Measurements from ENCODE around the gene ZC3H12C. TPM values are rescaled to one million over a fixed set of nuclear protein-coding genes. Genes with fewer than 3 reads are reported as not detected.

The ZC3H12C gene
- total RNA-seq, 2 experiments from 2014 or later = 3.8 to 4.1 TPM

DNA sequence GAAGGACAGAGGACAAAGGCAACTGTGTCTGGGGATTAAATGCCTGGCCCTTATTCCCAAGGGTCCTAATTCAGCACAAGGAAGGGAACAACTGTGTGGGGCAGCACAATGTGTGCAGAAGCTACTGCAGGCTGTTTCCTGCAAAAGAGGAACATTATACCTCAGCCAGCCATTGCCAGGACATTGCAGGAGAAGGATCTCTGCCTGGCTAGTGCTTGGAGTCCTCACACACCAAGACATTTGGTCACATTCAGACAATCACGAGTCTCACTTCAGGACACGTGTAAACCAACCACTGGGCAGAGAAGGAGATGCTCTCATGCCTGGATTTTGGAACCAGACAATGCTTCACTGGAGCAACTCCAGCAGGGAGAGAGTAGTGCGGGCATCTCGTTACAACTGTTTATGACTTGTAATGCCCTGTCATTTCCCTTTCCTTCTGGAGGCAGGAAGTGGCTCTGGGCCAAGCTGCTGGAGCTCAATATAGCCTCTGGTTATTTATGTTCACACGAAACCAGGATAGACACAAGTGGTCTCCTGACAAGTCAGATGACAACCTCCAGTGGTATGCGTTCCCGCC lies 23.9 kb upstream of the ZC3H12C start:
- Mint-ChIP-seq H3K4me3 (no peak overlapping the region), H3K27me3 (peaks cover 33% of the 10 kb centered on the region), H3K4me1 (peaks cover 15% of the 10 kb centered on the region), H3K27ac (no peak overlapping the region), H3K36me3 (ENCODE audit: low read depth) (peaks cover 3% of the 10 kb centered on the region), H3K9me3 (peaks cover 3% of the 10 kb centered on the region)
- peak; percentile 23 for DNase-seq
- CTCF ChIA-PET = interaction anchor here (1.0 kb wide), 1 partner anchor 362 kb away, joined by 3 read pairs; no protein-coding TSS in a partner anchor
- POLR2A ChIA-PET = no interaction called here

DNA sequence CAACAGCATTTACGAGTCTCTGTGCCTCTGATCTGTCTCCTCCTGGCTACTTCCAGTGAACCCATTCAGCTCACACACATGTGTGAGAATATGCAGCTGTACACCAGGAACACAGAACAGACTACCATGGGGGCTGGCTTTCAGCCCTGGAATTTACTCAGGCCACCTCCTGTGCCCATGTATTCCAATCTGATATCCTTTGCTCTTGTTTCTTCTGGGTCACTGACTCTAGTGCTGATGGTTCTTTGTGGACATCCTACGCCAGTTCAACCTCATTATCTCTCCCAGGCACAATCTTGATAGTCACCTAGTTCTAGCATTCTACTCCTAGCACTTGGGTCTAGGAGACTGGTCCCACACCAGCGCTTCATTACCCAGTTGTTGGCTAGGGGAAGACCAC lies 23.0 kb upstream of the ZC3H12C start:
- CTCF ChIA-PET = no interaction called here

DNA sequence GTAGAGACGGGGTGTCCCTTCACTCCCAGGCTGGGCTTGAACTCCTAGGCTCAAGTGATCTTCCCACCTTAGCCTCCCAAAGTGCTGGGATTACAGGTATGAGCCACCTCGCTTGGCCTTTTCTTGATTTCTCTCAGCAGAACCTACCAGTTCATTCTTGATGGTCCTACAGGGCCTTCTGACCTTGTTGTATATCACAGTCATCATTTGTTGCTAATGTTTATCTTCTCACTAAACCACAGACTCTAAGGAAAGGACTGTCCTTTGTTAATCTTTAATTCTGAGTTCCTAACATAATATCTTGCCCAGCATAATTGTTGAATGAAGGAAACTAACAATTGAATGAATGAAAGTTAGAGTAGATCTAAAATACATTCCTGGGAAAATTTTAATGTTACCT lies 22.0 kb upstream of the ZC3H12C start:
- no peak overlapping the region for H3K4me3 Mint-ChIP-seq
- peaks cover 7% of the 10 kb centered on the region for H3K9me3 Mint-ChIP-seq
- H3K4me1 Mint-ChIP-seq = peaks cover 18% of the 10 kb centered on the region
- CTCF ChIA-PET = no interaction called here
- DNase-seq = no peak
- H3K27ac Mint-ChIP-seq = no peak overlapping the region
- POLR2A ChIA-PET = no interaction called here
- peaks cover 10% of the 10 kb centered on the region for H3K36me3 Mint-ChIP-seq (ENCODE audit: low read depth)
- H3K27me3 Mint-ChIP-seq = peaks cover 26% of the 10 kb centered on the region

More for the DNA sequence above, 23.0 kb upstream of the ZC3H12C start:
- Mint-ChIP-seq H3K4me3 (no peak overlapping the region), H3K4me1 (peaks cover 15% of the 10 kb centered on the region), H3K9me3 (peaks cover 3% of the 10 kb centered on the region), H3K36me3 (ENCODE audit: low read depth) (peaks cover 5% of the 10 kb centered on the region), H3K27ac (no peak overlapping the region), H3K27me3 (peaks cover 31% of the 10 kb centered on the region)
- DNase-seq = no peak
- POLR2A ChIA-PET = no interaction called here

DNA sequence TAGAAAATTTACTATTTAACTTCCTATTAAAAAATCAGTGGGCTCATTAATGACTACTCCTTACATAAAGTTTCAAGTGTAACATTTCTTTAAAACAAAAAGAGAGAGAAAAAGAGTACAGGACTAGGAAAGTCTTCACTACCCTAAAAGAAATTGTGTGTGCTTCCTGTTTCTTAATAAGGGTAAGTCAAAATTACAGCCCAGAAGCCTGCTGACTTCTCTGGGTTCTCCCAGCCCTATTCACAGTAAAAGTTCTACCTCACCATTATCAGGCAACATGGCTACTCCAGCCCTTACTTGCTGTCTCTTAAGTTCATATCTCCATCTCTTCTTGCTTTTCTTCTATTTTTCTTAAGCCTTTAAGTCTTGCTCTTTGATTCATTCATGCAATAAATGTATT lies 20.3 kb upstream of the ZC3H12C start:
- Mint-ChIP-seq H3K27me3 (peaks cover 24% of the 10 kb centered on the region), H3K4me1 (peaks cover 35% of the 10 kb centered on the region), H3K4me3 (no peak overlapping the region), H3K36me3 (ENCODE audit: low read depth) (peaks cover 10% of the 10 kb centered on the region), H3K27ac (no peak overlapping the region), H3K9me3 (peaks cover 7% of the 10 kb centered on the region)
- DNase-seq = no peak
- POLR2A ChIA-PET = no interaction called here
- CTCF ChIA-PET = no interaction called here

DNA sequence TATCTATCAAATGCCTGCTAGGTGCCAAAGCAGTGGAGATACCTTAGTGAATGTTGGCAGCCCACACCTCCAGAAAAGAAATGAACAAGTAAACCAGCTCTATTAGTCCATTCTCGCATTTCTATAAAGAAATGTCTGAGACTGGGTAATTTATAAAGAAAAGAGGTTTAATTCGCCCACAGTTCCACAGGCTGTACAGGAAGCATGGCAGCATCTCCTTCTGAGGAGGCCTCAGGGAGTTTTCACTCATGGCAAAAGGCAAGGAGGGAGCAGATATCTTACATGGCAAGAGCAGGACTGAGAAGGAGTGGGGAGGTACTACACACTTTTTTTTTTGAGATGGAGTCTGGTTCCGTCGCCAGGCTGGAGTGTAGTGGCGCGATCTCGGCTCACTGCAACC lies 18.7 kb upstream of the ZC3H12C start:
- H3K36me3 Mint-ChIP-seq (ENCODE audit: low read depth) = peaks cover 17% of the 10 kb centered on the region
- no peak for DNase-seq
- H3K27ac Mint-ChIP-seq = no peak overlapping the region
- ChIA-PET POLR2A (no interaction called here), CTCF (no interaction called here)
- peaks cover 34% of the 10 kb centered on the region for H3K4me1 Mint-ChIP-seq
- H3K27me3 Mint-ChIP-seq = peaks cover 24% of the 10 kb centered on the region
- H3K9me3 Mint-ChIP-seq = peaks cover 9% of the 10 kb centered on the region
- H3K4me3 Mint-ChIP-seq = no peak overlapping the region

DNA sequence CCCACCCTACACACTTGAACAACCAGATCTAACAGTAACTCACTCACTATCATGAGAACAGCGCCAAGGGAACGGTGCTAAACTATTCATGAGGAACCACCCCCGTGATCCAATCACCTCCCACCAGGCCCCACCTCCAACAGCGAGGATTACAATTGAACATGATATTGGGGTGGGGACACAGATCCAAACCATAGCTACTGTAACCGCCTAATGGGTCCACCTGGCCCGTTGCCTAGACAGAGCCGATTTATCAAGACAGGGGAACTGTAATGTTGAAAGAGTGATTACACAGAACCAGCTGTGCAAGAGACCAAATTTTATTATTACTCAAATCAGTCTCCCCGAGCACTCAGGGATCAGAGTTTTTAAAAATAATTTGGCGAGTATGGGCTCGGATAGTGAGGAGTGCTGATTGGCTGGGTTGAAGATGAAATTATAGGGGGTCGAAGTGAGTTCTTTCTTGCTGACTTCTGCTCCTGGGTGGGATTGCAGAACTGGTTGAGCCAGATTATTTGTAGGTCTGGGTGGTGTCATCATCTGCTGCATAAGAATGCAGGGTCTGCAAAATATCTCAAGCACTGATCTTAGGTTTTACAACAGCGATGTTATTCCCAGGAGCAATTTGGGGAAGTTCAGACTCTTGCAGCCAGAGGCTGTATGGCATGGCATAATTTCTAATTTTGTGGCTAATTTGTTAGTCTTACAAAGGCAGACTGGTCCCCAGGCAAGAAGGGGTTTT lies 17.9 kb upstream of the ZC3H12C start:
- POLR2A ChIA-PET = no interaction called here
- CTCF ChIA-PET = no interaction called here
- Mint-ChIP-seq H3K27me3 (peaks cover 20% of the 10 kb centered on the region), H3K36me3 (ENCODE audit: low read depth) (peaks cover 17% of the 10 kb centered on the region), H3K9me3 (peaks cover 11% of the 10 kb centered on the region), H3K4me1 (peaks cover 28% of the 10 kb centered on the region), H3K4me3 (no peak overlapping the region), H3K27ac (no peak overlapping the region)
- no peak for DNase-seq

DNA sequence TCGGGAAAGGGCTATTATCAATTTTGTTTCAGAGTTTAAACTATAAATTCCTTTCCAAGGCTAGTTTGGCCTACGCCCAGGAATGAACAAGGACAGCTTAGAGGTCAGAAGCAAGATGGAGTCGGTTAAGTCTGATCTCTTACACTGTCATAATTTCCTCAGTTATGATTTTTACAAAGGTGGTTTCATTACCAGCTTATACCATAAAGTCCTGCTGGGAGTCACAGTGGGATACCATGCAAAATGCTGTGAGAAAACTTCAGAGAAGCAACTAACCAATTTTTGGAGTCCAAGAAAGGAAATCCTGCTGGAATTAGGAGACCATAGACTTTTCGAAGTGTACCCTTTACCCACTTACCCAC lies 17.4 kb upstream of the ZC3H12C start:
- CTCF ChIA-PET = no interaction called here
- Mint-ChIP-seq H3K27me3 (peaks cover 17% of the 10 kb centered on the region), H3K27ac (no peak overlapping the region), H3K36me3 (ENCODE audit: low read depth) (peaks cover 17% of the 10 kb centered on the region), H3K9me3 (peaks cover 11% of the 10 kb centered on the region), H3K4me1 (peaks cover 27% of the 10 kb centered on the region), H3K4me3 (no peak overlapping the region)
- POLR2A ChIA-PET = no interaction called here
- DNase-seq = no peak

DNA sequence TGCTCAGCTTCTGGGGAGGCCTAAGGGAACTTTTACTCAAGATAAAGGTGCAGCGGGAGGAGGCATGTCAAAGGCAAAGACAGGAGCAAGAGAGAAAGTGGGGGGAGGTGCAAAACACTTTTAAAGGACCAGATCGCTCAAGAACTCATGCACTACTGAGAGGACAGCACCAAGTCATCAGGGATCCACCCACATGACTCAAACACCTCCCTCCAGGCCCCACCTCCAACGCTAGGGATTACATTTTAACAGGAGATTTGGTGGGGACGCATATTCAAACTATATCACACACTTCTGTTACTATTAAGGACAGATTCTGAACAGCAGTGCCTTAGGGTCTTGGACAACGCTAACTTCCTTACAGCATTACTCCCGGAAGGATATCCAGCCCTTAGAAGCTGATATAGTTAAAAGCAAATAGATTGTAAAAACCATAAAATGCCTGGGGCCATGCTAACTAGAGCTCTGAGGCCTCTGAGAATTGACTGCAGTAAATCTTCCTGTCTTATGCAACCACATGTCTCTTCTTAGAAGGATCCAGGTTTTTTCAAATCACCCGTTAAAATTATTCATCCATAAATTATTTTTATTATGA lies 16.7 kb upstream of the ZC3H12C start:
- Mint-ChIP-seq H3K4me3 (no peak overlapping the region), H3K27ac (peak overlapping the region; percentile 92), H3K27me3 (peaks cover 14% of the 10 kb centered on the region), H3K36me3 (ENCODE audit: low read depth) (peaks cover 19% of the 10 kb centered on the region), H3K4me1 (peaks cover 31% of the 10 kb centered on the region), H3K9me3 (peaks cover 11% of the 10 kb centered on the region)
- ChIA-PET CTCF (no interaction called here), POLR2A (no interaction called here)
- no peak for DNase-seq

DNA sequence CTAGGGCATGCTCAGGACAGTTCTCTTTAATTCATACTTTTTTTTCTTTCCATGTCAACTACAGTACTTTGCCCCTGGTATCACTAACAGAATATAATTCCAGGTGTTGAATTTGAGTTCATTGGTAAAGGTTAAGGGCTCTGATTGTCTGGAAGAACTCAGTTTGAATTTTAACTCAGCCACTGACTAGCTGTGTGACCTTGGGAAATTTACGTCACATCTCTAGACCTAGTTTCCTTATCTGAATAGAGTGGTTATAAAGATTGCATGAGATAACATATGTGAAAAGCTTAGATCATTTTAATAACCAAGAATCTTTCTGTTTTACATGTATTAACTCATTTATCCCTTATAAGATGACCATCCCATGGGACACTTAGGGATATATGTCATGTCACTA lies 15.8 kb upstream of the ZC3H12C start:
- CTCF ChIA-PET = interaction anchor here (1.4 kb wide), 1 partner anchor 16 kb away, joined by 8 read pairs; the partner anchor contains the start of gene ZC3H12C
- Mint-ChIP-seq H3K27me3 (peaks cover 13% of the 10 kb centered on the region), H3K4me3 (no peak overlapping the region), H3K36me3 (ENCODE audit: low read depth) (peaks cover 19% of the 10 kb centered on the region), H3K9me3 (peaks cover 11% of the 10 kb centered on the region), H3K4me1 (peaks cover 36% of the 10 kb centered on the region), H3K27ac (peak overlapping the region; percentile 92)
- DNase-seq = no peak
- POLR2A ChIA-PET = interaction anchor here (0.6 to 1.0 kb wide), 3 partner anchors 9 to 219 kb away, joined by 3 to 4 read pairs (median 3); partner anchors contain the start of gene RDX

DNA sequence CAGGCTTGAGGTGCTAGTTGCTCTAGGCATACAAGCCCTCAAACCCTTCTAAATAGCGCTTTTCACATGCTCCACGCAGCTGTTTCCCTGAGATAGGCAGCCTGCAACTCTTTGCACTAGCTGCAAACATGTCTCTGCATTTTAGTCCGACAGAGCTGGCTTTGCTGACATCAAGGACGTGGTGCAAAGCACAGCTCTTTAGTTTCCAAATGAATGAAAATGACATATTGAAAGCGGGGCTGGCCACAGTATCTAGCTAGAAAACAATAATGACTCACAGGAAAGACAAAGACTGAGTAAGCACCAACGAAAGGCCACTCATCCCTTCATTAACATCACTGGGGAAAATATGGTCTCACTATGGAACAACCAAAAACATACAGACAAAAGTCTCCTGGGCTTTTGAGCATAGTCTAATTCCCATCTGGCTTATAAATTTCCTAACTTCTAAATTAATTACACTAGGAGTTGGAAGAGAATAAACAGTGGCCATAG lies 15.3 kb upstream of the ZC3H12C start:
- H3K27me3 Mint-ChIP-seq = peaks cover 16% of the 10 kb centered on the region
- peak overlapping the region; percentile 92 for H3K27ac Mint-ChIP-seq
- peak; percentile 65 for DNase-seq
- H3K4me1 Mint-ChIP-seq = peaks cover 38% of the 10 kb centered on the region
- H3K9me3 Mint-ChIP-seq = peaks cover 11% of the 10 kb centered on the region
- POLR2A ChIA-PET = interaction anchor here (0.6 to 1.0 kb wide), 3 partner anchors 8 to 219 kb away, joined by 3 to 4 read pairs (median 3); partner anchors contain the start of gene RDX
- H3K4me3 Mint-ChIP-seq = no peak overlapping the region
- H3K36me3 Mint-ChIP-seq (ENCODE audit: low read depth) = peaks cover 19% of the 10 kb centered on the region
- CTCF ChIA-PET = interaction anchor here (0.6 to 1.4 kb wide), 2 partner anchors 15 to 1670 kb away, joined by 3 to 8 read pairs; partner anchors contain the start of gene ZC3H12C

DNA sequence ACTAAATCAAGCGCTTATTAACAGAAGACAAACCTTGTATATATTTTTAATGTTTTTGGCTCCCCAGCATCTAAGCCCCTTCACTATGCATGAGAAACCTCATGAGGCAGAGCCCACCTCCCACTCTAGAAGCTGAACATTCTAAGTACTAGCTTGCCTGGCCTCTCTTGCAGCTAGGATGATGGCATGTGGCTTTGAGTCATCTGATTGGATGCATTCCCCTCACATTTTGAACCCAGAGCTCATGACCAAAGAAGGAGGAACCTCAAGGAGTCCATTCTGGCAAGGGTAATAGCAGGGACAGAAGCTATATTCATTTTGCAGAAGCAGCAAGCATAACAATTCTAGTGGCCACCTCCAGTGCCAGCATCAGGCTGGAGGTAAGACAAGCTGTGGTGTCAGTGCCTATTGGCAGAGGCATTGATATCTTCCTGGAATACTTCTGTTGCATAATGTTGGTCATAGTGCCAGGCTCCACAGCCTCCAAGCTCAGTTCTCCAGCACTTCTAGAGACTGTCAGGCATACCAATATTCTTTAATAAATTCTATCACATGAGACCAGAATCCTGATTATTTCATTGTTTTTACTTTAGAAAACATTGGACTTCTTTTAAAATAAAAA lies 14.2 kb upstream of the ZC3H12C start:
- H3K4me3 Mint-ChIP-seq = no peak overlapping the region
- DNase-seq = no peak
- H3K27me3 Mint-ChIP-seq = peaks cover 7% of the 10 kb centered on the region
- H3K4me1 Mint-ChIP-seq = peaks cover 38% of the 10 kb centered on the region
- peaks cover 8% of the 10 kb centered on the region for H3K9me3 Mint-ChIP-seq
- ChIA-PET POLR2A (interaction anchor here (1.4 kb wide), 1 partner anchor 14 kb away, joined by 5 read pairs; the partner anchor contains the start of gene ZC3H12C), CTCF (interaction anchor here (1.0 kb wide), 1 partner anchor 96 kb away, joined by 3 read pairs; no protein-coding TSS in a partner anchor)
- peaks cover 16% of the 10 kb centered on the region for H3K36me3 Mint-ChIP-seq (ENCODE audit: low read depth)
- no peak overlapping the region for H3K27ac Mint-ChIP-seq

DNA sequence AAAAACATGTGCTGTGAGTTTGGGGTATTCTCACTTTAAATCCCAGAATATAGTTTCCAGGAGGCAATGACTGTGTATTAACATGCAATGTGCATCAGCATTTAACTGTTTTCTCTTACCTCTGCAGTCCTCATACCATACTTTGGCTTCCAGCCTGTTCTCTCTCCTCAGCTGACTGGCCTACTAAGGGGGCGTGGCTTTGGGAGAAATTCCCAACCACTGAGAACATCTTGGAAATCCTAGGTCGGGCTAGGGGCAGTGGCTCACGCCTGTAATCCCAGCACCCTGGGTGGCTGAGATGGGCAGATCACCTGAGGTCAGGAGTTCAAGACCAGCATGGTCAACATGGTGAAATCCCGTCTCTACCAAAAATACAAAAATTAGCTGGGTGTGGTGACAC lies 13.5 kb upstream of the ZC3H12C start:
- H3K36me3 Mint-ChIP-seq (ENCODE audit: low read depth) = peaks cover 16% of the 10 kb centered on the region
- DNase-seq = no peak
- peaks cover 6% of the 10 kb centered on the region for H3K27me3 Mint-ChIP-seq
- CTCF ChIA-PET = interaction anchor here (1.0 kb wide), 1 partner anchor 96 kb away, joined by 3 read pairs; no protein-coding TSS in a partner anchor
- H3K9me3 Mint-ChIP-seq = peaks cover 8% of the 10 kb centered on the region
- no peak overlapping the region for H3K27ac Mint-ChIP-seq
- H3K4me1 Mint-ChIP-seq = peaks cover 38% of the 10 kb centered on the region
- POLR2A ChIA-PET = interaction anchor here (1.4 kb wide), 1 partner anchor 13 kb away, joined by 5 read pairs; the partner anchor contains the start of gene ZC3H12C
- no peak overlapping the region for H3K4me3 Mint-ChIP-seq
